ENCODE data around the gene COL25A1. TPM values are rescaled to one million over a fixed set of nuclear protein-coding genes. Genes with fewer than 3 reads are reported as not detected.

The COL25A1 gene
- total RNA-seq, 1 donor from 2014 or later = 4.3 TPM

DNA sequence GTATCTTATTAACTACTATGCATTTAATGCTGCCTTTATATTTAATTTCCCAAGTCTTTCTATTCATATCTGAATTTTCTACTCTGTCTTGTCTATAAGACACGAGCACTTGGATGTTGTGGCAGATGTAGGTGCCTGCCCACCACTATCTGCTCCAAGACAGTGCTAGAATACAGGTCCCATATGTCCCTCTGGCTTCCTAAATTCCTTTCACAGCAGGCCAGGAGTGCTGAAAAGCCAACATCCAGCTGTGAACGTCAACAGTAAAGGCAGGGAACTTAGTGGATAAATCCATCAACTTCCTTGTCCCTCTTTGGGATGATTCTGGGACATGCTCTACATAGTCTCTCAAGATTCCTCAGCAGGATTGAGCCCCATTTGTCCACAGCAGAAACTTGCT lies 294.5 kb downstream of the COL25A1 start:
- Histone ChIP-seq H3K27me3 (ENCODE audit: control insufficient read depth, insufficient read depth, low read length) (no peaks in the 10 kb centered on the region), H3K36me3 (ENCODE audit: control insufficient read depth, insufficient read depth, low read length) (no peaks in the 10 kb centered on the region), H3K4me3 (ENCODE audit: low read depth, low read length) (no peak overlapping the region)
- TF ChIP-seq, protein P1, sequence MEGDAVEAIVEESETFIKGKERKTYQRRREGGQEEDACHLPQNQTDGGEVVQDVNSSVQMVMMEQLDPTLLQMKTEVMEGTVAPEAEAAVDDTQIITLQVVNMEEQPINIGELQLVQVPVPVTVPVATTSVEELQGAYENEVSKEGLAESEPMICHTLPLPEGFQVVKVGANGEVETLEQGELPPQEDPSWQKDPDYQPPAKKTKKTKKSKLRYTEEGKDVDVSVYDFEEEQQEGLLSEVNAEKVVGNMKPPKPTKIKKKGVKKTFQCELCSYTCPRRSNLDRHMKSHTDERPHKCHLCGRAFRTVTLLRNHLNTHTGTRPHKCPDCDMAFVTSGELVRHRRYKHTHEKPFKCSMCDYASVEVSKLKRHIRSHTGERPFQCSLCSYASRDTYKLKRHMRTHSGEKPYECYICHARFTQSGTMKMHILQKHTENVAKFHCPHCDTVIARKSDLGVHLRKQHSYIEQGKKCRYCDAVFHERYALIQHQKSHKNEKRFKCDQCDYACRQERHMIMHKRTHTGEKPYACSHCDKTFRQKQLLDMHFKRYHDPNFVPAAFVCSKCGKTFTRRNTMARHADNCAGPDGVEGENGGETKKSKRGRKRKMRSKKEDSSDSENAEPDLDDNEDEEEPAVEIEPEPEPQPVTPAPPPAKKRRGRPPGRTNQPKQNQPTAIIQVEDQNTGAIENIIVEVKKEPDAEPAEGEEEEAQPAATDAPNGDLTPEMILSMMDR (IDR thresholded peaks at IDR 0.05; ENCODE audit: insufficient read depth, low read length, poor library complexity, severe bottlenecking) = no peak
- DNase-seq (ENCODE audit: low read depth) = no peak

DNA sequence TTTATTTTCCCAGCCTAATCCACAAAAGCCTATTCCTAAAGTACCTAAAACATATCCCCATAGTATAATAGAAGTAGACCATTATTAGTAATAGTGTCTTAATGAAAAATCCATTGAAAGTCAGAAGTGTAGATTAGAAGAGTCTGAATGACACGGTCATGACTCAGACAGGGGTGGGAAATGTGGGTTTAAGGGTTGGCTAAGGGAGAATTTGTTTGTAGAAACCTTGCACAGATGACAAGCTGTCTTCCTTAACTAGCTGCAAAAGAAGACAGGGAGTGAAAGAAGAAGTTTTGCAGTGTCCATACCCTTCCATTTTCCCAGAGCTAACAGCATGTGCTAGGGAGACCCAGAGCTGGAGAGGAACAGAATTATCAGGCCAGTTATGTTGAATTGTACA lies 296.9 kb downstream of the COL25A1 start:
- H3K4me3 ChIP-seq (ENCODE audit: low read depth, low read length) = no peak overlapping the region
- DNase-seq (ENCODE audit: low read depth) = peak; percentile 35
- no peaks in the 10 kb centered on the region for H3K36me3 ChIP-seq (ENCODE audit: control insufficient read depth, insufficient read depth, low read length)
- TF ChIP-seq, protein P1 (IDR thresholded peaks at IDR 0.05; ENCODE audit: insufficient read depth, low read length, poor library complexity, severe bottlenecking) = no peak
- H3K27me3 ChIP-seq (ENCODE audit: control insufficient read depth, insufficient read depth, low read length) = no peaks in the 10 kb centered on the region

DNA sequence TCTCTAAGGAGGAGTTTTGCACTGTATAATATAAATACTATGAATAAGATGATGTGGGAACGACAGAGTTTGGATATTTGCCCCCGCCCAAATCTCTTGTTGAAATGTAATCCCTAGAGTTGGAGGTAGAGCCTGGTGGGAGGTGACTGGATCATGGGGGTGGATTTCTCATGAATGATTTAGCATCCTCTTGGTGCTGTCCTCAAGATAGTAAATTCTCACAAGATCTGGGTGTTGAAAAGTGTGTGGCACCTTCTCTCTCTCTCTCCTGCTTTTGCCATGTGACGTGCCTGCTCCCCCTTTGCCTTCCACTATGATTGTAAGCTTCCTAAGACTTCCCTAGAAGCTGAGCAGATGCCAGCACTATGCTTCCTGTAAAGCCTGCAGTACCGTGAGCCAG lies 298.0 kb downstream of the COL25A1 start:
- no peak for DNase-seq (ENCODE audit: low read depth)
- H3K36me3 ChIP-seq (ENCODE audit: control insufficient read depth, insufficient read depth, low read length) = no peaks in the 10 kb centered on the region
- no peaks in the 10 kb centered on the region for H3K27me3 ChIP-seq (ENCODE audit: control insufficient read depth, insufficient read depth, low read length)
- no peak overlapping the region for H3K4me3 ChIP-seq (ENCODE audit: low read depth, low read length)
- TF ChIP-seq, protein P1 (IDR thresholded peaks at IDR 0.05; ENCODE audit: insufficient read depth, low read length, poor library complexity, severe bottlenecking) = no peak

DNA sequence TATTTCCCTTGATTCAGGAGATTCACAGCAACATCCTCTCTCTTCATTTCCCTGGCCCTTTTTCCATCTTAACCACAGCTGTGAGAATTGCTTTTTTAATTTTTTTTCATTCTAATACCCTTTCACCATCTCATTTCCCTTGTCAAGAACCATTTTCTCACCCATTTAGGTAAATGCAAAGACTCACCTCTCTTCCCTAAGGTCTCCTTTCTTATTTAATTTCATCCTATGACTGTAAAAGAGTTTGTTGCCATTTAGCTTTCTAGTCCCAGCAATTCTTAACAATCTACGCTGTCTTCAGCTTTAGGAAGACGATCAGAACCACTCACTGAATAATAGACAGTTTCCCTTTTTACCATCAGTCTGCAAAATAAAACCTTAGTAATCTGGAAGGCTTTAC lies 298.5 kb downstream of the COL25A1 start:
- Histone ChIP-seq H3K36me3 (ENCODE audit: control insufficient read depth, insufficient read depth, low read length) (no peaks in the 10 kb centered on the region), H3K4me3 (ENCODE audit: low read depth, low read length) (no peak overlapping the region), H3K27me3 (ENCODE audit: control insufficient read depth, insufficient read depth, low read length) (no peaks in the 10 kb centered on the region)
- TF ChIP-seq, protein P1 (IDR thresholded peaks at IDR 0.05; ENCODE audit: insufficient read depth, low read length, poor library complexity, severe bottlenecking) = no peak
- DNase-seq (ENCODE audit: low read depth) = no peak

DNA sequence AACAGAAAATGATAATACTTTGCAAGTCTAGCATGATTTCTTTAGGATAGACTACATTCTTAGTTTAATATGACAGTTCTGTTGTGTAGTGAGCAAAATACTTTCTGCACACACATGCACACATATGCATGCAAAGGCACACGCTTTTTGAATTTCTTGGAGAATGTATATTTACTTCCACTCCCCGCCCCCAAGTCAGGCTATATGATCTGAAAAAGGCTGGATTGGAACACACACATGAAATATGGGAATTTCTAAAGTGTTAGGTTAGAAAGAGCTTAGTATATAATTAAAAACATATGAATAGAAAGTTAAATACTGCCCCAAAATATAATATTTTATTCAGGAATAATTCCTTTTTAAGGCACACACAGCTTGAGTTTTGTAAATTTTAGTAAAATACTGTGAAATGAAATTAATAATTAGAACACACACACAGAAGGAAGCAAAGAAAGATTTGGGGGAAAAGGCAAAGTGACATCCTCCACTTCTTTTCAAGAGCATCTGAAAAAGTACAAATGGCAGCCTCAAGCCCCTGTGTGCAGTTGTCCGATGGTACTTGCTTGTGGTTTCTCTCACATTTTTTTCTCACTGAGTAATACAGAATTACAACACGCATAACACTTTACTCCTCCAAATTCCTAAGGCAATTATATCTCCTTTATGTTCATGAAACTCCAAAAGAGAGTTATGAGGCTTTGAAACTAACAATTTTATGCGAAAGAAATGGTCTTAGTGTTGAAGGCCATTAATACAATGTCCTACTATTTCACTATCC lies 310.7 kb downstream of the COL25A1 start:
- DNase-seq (ENCODE audit: low read depth) = peak; percentile 39
- TF ChIP-seq, protein P1 (IDR thresholded peaks at IDR 0.05; ENCODE audit: insufficient read depth, low read length, poor library complexity, severe bottlenecking) = no peak
- no peaks in the 10 kb centered on the region for H3K27me3 ChIP-seq (ENCODE audit: control insufficient read depth, insufficient read depth, low read length)
- no peaks in the 10 kb centered on the region for H3K36me3 ChIP-seq (ENCODE audit: control insufficient read depth, insufficient read depth, low read length)
- H3K4me3 ChIP-seq (ENCODE audit: low read depth, low read length) = no peak overlapping the region
